CD4-positive, alpha-beta memory T cell (primary cell): Measurements from ENCODE around the gene SPTSSA. TPM values are rescaled to one million over a fixed set of nuclear protein-coding genes. Genes with fewer than 3 reads are reported as not detected.

Experiments
- polyA plus RNA-seq, 2 donors: library from polyadenylated mRNA; unstranded; fragments of 300-500 nt; fragmentation: Illumina TruSeq; gene quantifications; one replicate each; pipeline ENCODE4 v1.2.3, GENCODE V29; 2021
- total RNA-seq, 2 experiments: library from RNA; stranded (reverse); gene quantifications; one replicate each; pipeline ENCODE4 v1.2.3, GENCODE V29; 2021

Gene SPTSSA
- total and polyA plus RNA-seq, 4 experiments from 2014 or later: 2.1 to 9.5 (median 5.3) TPM

Other genes with a start within 250 kb of the SPTSSA start
- 10 to 100 TPM; 58.2 to 66.4 TPM for gene EAPP, start 77.5 kb upstream of the SPTSSA start, total RNA-seq
- gene EAPP, start 77.5 kb upstream of the SPTSSA start, polyA plus RNA-seq: 100 to 1,000 TPM; 106 to 141 TPM
- gene SNX6, start 167.9 kb upstream of the SPTSSA start, total RNA-seq: 10 to 100 TPM; 81.0 to 82.6 TPM
- gene SNX6, start 167.9 kb upstream of the SPTSSA start, polyA plus RNA-seq: 100 to 1,000 TPM; 145 to 212 TPM